Gastrocnemius medialis (tissue), 4 donors: Measurements from ENCODE around the gene TMEM123. TPM values are rescaled to one million over a fixed set of nuclear protein-coding genes. Genes with fewer than 3 reads are reported as not detected.

Experiments
- ATAC-seq, 2 donors: fragments of 150-250 bp; one replicate each; pipeline ENCODE4 v1.9.1; 2016
- DNase-seq, 2 donors: peaks; one replicate each; pipeline ENCODE4 v3.0.0-alpha.2; 2019
- H3K27ac ChIP-seq, 4 donors: fragments of 200-600 bp; sonication (generic); 1 replicate in 1 of 4; 2 replicates in 3 of 4; pipeline ENCODE4 v1.5.1; 2016 to 2018; ENCODE audit warnings: mild to moderate bottlenecking in 2 of 4, moderate library complexity in 1 of 4
- H3K27me3 ChIP-seq, 3 donors: fragments of 200-600 bp; sonication (generic) in 2 of 3; 1 replicate in 1 of 3; 2 replicates in 2 of 3; pipeline versions ENCODE4 v1.5.1 to v1.6.0; 2016 to 2019; ENCODE audit warnings: mild to moderate bottlenecking in 1 of 3, moderate library complexity in 1 of 3
- H3K36me3 ChIP-seq, 2 donors: fragments of 200-600 bp; sonication (generic) in 1 of 2; one replicate each; pipeline ENCODE4 v1.5.1; 2017 to 2018
- H3K4me1 ChIP-seq, 2 donors: fragments of 200-600 bp; sonication (generic) in 1 of 2; one replicate each; pipeline ENCODE4 v1.5.1; 2016 to 2017; ENCODE audit warnings: mild to moderate bottlenecking in 2 of 2
- H3K4me3 ChIP-seq, 4 donors: fragments of 200-600 bp; sonication (generic) in 3 of 4; 1 replicate in 1 of 4; 2 replicates in 3 of 4; pipeline ENCODE4 v1.5.1; 2016 to 2019; ENCODE audit warnings: mild to moderate bottlenecking in 2 of 4
- H3K9me3 ChIP-seq, 3 donors: fragments of 200-600 bp; sonication (generic) in 2 of 3; 1 replicate in 1 of 3; 2 replicates in 2 of 3; pipeline ENCODE4 v1.5.1; 2016 to 2019
- CTCF ChIP-seq, 5 experiments: fragments of 450-650 bp in 3 of 5; fragments of 200-600 bp in 2 of 5; sonication (generic) in 2 of 5; IDR thresholded peaks in 4 of 5; conservative IDR thresholded peaks in 1 of 5; 1 replicate in 4 of 5; 2 replicates in 1 of 5; pipeline ENCODE4 v1.5.1; 2016 to 2019; ENCODE audit warnings: antibody characterized with exemption in 5 of 5, mild to moderate bottlenecking in 3 of 5, moderate library complexity in 3 of 5
- POLR2A ChIP-seq, 2 donors: fragments of 450-650 bp; IDR thresholded peaks; one replicate each; pipeline ENCODE4 v1.6.1; 2017; ENCODE audit warnings: antibody characterized with exemption in 2 of 2, mild to moderate bottlenecking in 2 of 2, moderate library complexity in 2 of 2
- in situ Hi-C, 4 donors: fragments of 200-750 bp; cut with MboI; loops; one replicate each; pipeline versions ENCODE4 v1.15.0 to v1.8.0; 2017; ENCODE audit warnings: low sequenced_read_pairs in 4 of 4
- intact Hi-C: fragments of 100-400 bp; cut with DNase I; formaldehyde crosslinking; loops from one replicate; pipeline ENCODE4 v1.15.1; 2023; ENCODE audit warnings: low total_unique reads
- total RNA-seq, 4 donors: library from RNA; depleted of rRNA; stranded (reverse); fragments of >200 nt; gene quantifications; one replicate each; pipeline versions ENCODE4 v1.1.0 to v1.2.3, GENCODE V29; 2016

The TMEM123 gene
- total RNA-seq, 4 donors from 2014 or later = 12.5 to 38.0 (median 22.6) TPM

GRCh38 chr11:102407901-102408300, 44.7 kb downstream of the TMEM123 start:
- intact Hi-C loops = no loop called here
- Histone ChIP-seq H3K4me3 (no peak overlapping the region), H3K36me3 (no peaks in the 10 kb centered on the region), H3K27ac (no peak overlapping the region), H3K27me3 (no peaks in the 10 kb centered on the region), H3K9me3 (no peaks in the 10 kb centered on the region), H3K4me1 (no peaks in the 10 kb centered on the region)
- DNase-seq (no peak), ATAC-seq (no peak)
- in situ Hi-C loops = no loop called here
- TF ChIP-seq POLR2A (IDR thresholded peaks at IDR 0.05) (no peak), CTCF (IDR thresholded peaks at IDR 0.05 in 4 of 5, conservative IDR thresholded peaks at IDR 0.05 in 1 of 5) (no peak)

- TF ChIP-seq CTCF (IDR thresholded peaks at IDR 0.05 in 4 of 5, conservative IDR thresholded peaks at IDR 0.05 in 1 of 5) (no peak), POLR2A (IDR thresholded peaks at IDR 0.05) (no peak)
- in situ Hi-C loops = no loop called here
- DNase-seq (no peak), ATAC-seq (no peak)
- no peak overlapping the region for H3K27ac ChIP-seq
- no peaks in the 10 kb centered on the region for H3K27me3 ChIP-seq
- H3K4me3 ChIP-seq = no peak overlapping the region
- no peaks in the 10 kb centered on the region for H3K36me3 ChIP-seq
- intact Hi-C loops = no loop called here
- no peaks in the 10 kb centered on the region for H3K9me3 ChIP-seq
- H3K4me1 ChIP-seq = no peaks in the 10 kb centered on the region
These were observed 46.5 kb downstream of the TMEM123 start for GRCh38 chr11:102406099-102406498.

- TF ChIP-seq CTCF (IDR thresholded peaks at IDR 0.05 in 4 of 5, conservative IDR thresholded peaks at IDR 0.05 in 1 of 5) = no peak
- no peak for TF ChIP-seq POLR2A (IDR thresholded peaks at IDR 0.05)
- Histone ChIP-seq H3K4me1 (no peaks in the 10 kb centered on the region), H3K27ac (no peak overlapping the region), H3K36me3 (no peaks in the 10 kb centered on the region), H3K27me3 (no peaks in the 10 kb centered on the region), H3K9me3 (no peaks in the 10 kb centered on the region), H3K4me3 (no peak overlapping the region)
- no peak for DNase-seq
- in situ Hi-C loops = no loop called here
- intact Hi-C loops = no loop called here
- no peak for ATAC-seq
These were observed 47.1 kb downstream of the TMEM123 start for GRCh38 chr11:102405501-102405900.

- no peaks in the 10 kb centered on the region for H3K9me3 ChIP-seq
- no peak overlapping the region for H3K4me3 ChIP-seq
- no peak overlapping the region for H3K27ac ChIP-seq
- H3K36me3 ChIP-seq = peaks cover 0 to 6% of the 10 kb centered on the region in 2 donors
- TF ChIP-seq POLR2A (IDR thresholded peaks at IDR 0.05) (no peak), CTCF (IDR thresholded peaks at IDR 0.05 in 4 of 5, conservative IDR thresholded peaks at IDR 0.05 in 1 of 5) (no peak)
- H3K27me3 ChIP-seq = no peaks in the 10 kb centered on the region
- no peak for DNase-seq
- in situ Hi-C loops (no loop called here), intact Hi-C loops (no loop called here)
- no peak for ATAC-seq
- peaks cover 0 to 1% of the 10 kb centered on the region in 2 donors for H3K4me1 ChIP-seq
These were observed 50.0 kb downstream of the TMEM123 start for GRCh38 chr11:102402548-102402947.

- intact Hi-C loops (no loop called here), in situ Hi-C loops (no loop called here)
- Histone ChIP-seq H3K36me3 (peaks cover 0 to 6% of the 10 kb centered on the region in 2 donors), H3K27me3 (no peaks in the 10 kb centered on the region), H3K9me3 (no peaks in the 10 kb centered on the region), H3K4me3 (no peak overlapping the region), H3K27ac (no peak overlapping the region), H3K4me1 (peaks cover 6 to 8% of the 10 kb centered on the region in 2 donors)
- no peak for DNase-seq
- no peak for TF ChIP-seq CTCF (IDR thresholded peaks at IDR 0.05 in 4 of 5, conservative IDR thresholded peaks at IDR 0.05 in 1 of 5)
- no peak for TF ChIP-seq POLR2A (IDR thresholded peaks at IDR 0.05)
- no peak for ATAC-seq
These were observed 50.7 kb downstream of the TMEM123 start for GRCh38 chr11:102401905-102402304.
